ENCODE data around the gene SH3RF3.

SH3RF3 gene

GRCh38 chr2:109457366-109457765 is 328.4 kb downstream of the SH3RF3 start:
- Histone ChIP-seq H3K36me3 (ENCODE audit: insufficient read depth) (no peaks in the 10 kb centered on the region), H3K27me3 (ENCODE audit: insufficient read depth, low read depth) (no peaks in the 10 kb centered on the region), H4K20me1 (ENCODE audit: insufficient read depth) (no peaks in the 10 kb centered on the region), H3K79me2 (ENCODE audit: insufficient read depth, low read depth) (no peaks in the 10 kb centered on the region), H3K9ac (no peak overlapping the region), H2AFZ (ENCODE audit: low read depth) (no peak overlapping the region), H3K4me3 (IDR thresholded peaks at IDR 0.05; ENCODE audit: insufficient read depth, low read depth, low read length) (no peak overlapping the region), H3K4me2 (no peak overlapping the region), H3K4me1 (ENCODE audit: low read depth, poor library complexity, severe bottlenecking) (no peaks in the 10 kb centered on the region), H3K27ac (no peak overlapping the region)
- TF ChIP-seq CTCF (conservative IDR thresholded peaks at IDR 0.05; ENCODE audit: low read depth, low read length): no peak

GRCh38 chr2:109457794-109458193 is 328.8 kb downstream of the SH3RF3 start:
- Histone ChIP-seq H2AFZ (ENCODE audit: low read depth) (no peak overlapping the region), H3K79me2 (ENCODE audit: insufficient read depth, low read depth) (no peaks in the 10 kb centered on the region), H3K36me3 (ENCODE audit: insufficient read depth) (no peaks in the 10 kb centered on the region), H3K4me3 (IDR thresholded peaks at IDR 0.05; ENCODE audit: insufficient read depth, low read depth, low read length) (no peak overlapping the region), H4K20me1 (ENCODE audit: insufficient read depth) (no peaks in the 10 kb centered on the region), H3K27me3 (ENCODE audit: insufficient read depth, low read depth) (no peaks in the 10 kb centered on the region), H3K4me2 (no peak overlapping the region), H3K4me1 (ENCODE audit: low read depth, poor library complexity, severe bottlenecking) (no peaks in the 10 kb centered on the region), H3K9ac (no peak overlapping the region), H3K27ac (no peak overlapping the region)
- TF ChIP-seq CTCF (conservative IDR thresholded peaks at IDR 0.05; ENCODE audit: low read depth, low read length): no peak

GRCh38 chr2:109458512-109458911 is 329.5 kb downstream of the SH3RF3 start:
- H3K27me3 ChIP-seq (ENCODE audit: insufficient read depth, low read depth): no peaks in the 10 kb centered on the region
- H3K4me1 ChIP-seq (ENCODE audit: low read depth, poor library complexity, severe bottlenecking): no peaks in the 10 kb centered on the region
- no peak overlapping the region for H2AFZ ChIP-seq (ENCODE audit: low read depth)
- H3K36me3 ChIP-seq (ENCODE audit: insufficient read depth): no peaks in the 10 kb centered on the region
- H3K79me2 ChIP-seq (ENCODE audit: insufficient read depth, low read depth): no peaks in the 10 kb centered on the region
- no peak for TF ChIP-seq CTCF (conservative IDR thresholded peaks at IDR 0.05; ENCODE audit: low read depth, low read length)
- H3K9ac ChIP-seq: no peak overlapping the region
- no peak overlapping the region for H3K4me3 ChIP-seq (IDR thresholded peaks at IDR 0.05; ENCODE audit: insufficient read depth, low read depth, low read length)
- no peaks in the 10 kb centered on the region for H4K20me1 ChIP-seq (ENCODE audit: insufficient read depth)
- H3K4me2 ChIP-seq: no peak overlapping the region
- no peak overlapping the region for H3K27ac ChIP-seq

GRCh38 chr2:109459485-109459884 is 330.5 kb downstream of the SH3RF3 start:
- H3K27me3 ChIP-seq (ENCODE audit: insufficient read depth, low read depth): no peaks in the 10 kb centered on the region
- no peak overlapping the region for H3K9ac ChIP-seq
- no peak overlapping the region for H3K4me2 ChIP-seq
- no peaks in the 10 kb centered on the region for H3K4me1 ChIP-seq (ENCODE audit: low read depth, poor library complexity, severe bottlenecking)
- H3K27ac ChIP-seq: no peak overlapping the region
- H2AFZ ChIP-seq (ENCODE audit: low read depth): no peak overlapping the region
- TF ChIP-seq CTCF (conservative IDR thresholded peaks at IDR 0.05; ENCODE audit: low read depth, low read length): no peak
- H3K4me3 ChIP-seq (IDR thresholded peaks at IDR 0.05; ENCODE audit: insufficient read depth, low read depth, low read length): no peak overlapping the region
- H3K36me3 ChIP-seq (ENCODE audit: insufficient read depth): no peaks in the 10 kb centered on the region
- no peaks in the 10 kb centered on the region for H3K79me2 ChIP-seq (ENCODE audit: insufficient read depth, low read depth)
- H4K20me1 ChIP-seq (ENCODE audit: insufficient read depth): no peaks in the 10 kb centered on the region

Data from KMS-11 (cell line).